ENCODE measurements around the gene LRRC4B. TPM values are rescaled to one million over a fixed set of nuclear protein-coding genes. Genes with fewer than 3 reads are reported as not detected.

The LRRC4B gene
- total RNA-seq, 1 donor from 2014 or later, result 0.69 TPM

GRCh38 chr19:50519006-50519575, 49.1 kb downstream of the LRRC4B start:
- TF ChIP-seq CTCF (conservative IDR thresholded peaks at IDR 0.05; ENCODE audit: low read depth, low read length), result no peak
- no peak for DNase-seq (ENCODE audit: low read depth)
- no peak overlapping the region for H3K4me3 ChIP-seq (ENCODE audit: low read depth, low read length)

GRCh38 chr19:50518091-50519005, 49.9 kb downstream of the LRRC4B start:
- H3K4me3 ChIP-seq (ENCODE audit: low read depth, low read length), result no peak overlapping the region
- TF ChIP-seq CTCF (conservative IDR thresholded peaks at IDR 0.05; ENCODE audit: low read depth, low read length), result no peak
- no peak for DNase-seq (ENCODE audit: low read depth)

- no peak for DNase-seq (ENCODE audit: low read depth)
- H3K4me3 ChIP-seq (ENCODE audit: low read depth, low read length), result no peak overlapping the region
- TF ChIP-seq CTCF (conservative IDR thresholded peaks at IDR 0.05; ENCODE audit: low read depth, low read length), result no peak
These were observed 50.5 kb downstream of the LRRC4B start for GRCh38 chr19:50517704-50518075.

- no peak for DNase-seq (ENCODE audit: low read depth)
- no peak for TF ChIP-seq CTCF (conservative IDR thresholded peaks at IDR 0.05; ENCODE audit: low read depth, low read length)
- H3K4me3 ChIP-seq (ENCODE audit: low read depth, low read length), result no peak overlapping the region
These were observed 51.1 kb downstream of the LRRC4B start for GRCh38 chr19:50516964-50517703.

- H3K4me3 ChIP-seq (ENCODE audit: low read depth, low read length), result no peak overlapping the region
- no peak for TF ChIP-seq CTCF (conservative IDR thresholded peaks at IDR 0.05; ENCODE audit: low read depth, low read length)
- DNase-seq (ENCODE audit: low read depth), result no peak
These were observed 51.8 kb downstream of the LRRC4B start for GRCh38 chr19:50516456-50516855.

GRCh38 chr19:50515168-50515561, 53.1 kb downstream of the LRRC4B start:
- TF ChIP-seq CTCF (conservative IDR thresholded peaks at IDR 0.05; ENCODE audit: low read depth, low read length), result no peak
- DNase-seq (ENCODE audit: low read depth), result no peak
- H3K4me3 ChIP-seq (ENCODE audit: low read depth, low read length), result no peak overlapping the region
